Activated CD8-positive, alpha-beta T cell treated with anti-CD3 and anti-CD28 coated beads for 36 hours (primary cell): ENCODE results near the gene SOAT2. TPM values are rescaled to one million over a fixed set of nuclear protein-coding genes. Genes with fewer than 3 reads are reported as not detected.

Experiments
- ATAC-seq: fragments of 200-7000 bp; cut with Tn5 transposase; one replicate; pipeline ENCODE4 v1.10.0; 2021; ENCODE audit warnings: mild to moderate bottlenecking, moderate library complexity
- CTCF ChIA-PET: fragments of 350-600 bp; sonication (Branson Sonifier 250); formaldehyde crosslinking; loops from one replicate; lab custom pipeline; 2021; ENCODE audit warnings: antibody characterized with exemption; lab: Charles Lee
- POLR2A ChIA-PET: fragments of 350-600 bp; sonication (Branson Sonifier 250); formaldehyde crosslinking; loops from one replicate; lab custom pipeline; 2021; ENCODE audit warnings: antibody characterized with exemption; lab: Charles Lee
- DNase-seq: peaks from one replicate; pipeline ENCODE4 v3.0.0-alpha.2; 2020
- H3K27ac Mint-ChIP-seq: one replicate; pipeline ENCODE4 v1.8.0; 2021; ENCODE audit warnings: mild to moderate bottlenecking, mixed read lengths
- H3K27me3 Mint-ChIP-seq: one replicate; pipeline ENCODE4 v1.8.0; 2021; ENCODE audit warnings: mixed read lengths
- H3K36me3 Mint-ChIP-seq: one replicate; pipeline ENCODE4 v1.8.0; 2021; ENCODE audit warnings: low read depth, mixed read lengths
- H3K4me1 Mint-ChIP-seq: one replicate; pipeline ENCODE4 v1.8.0; 2021; ENCODE audit warnings: low read depth, mixed read lengths
- H3K4me3 Mint-ChIP-seq: one replicate; pipeline ENCODE4 v1.8.0; 2021; ENCODE audit warnings: mild to moderate bottlenecking, moderate library complexity, mixed read lengths
- H3K9me3 Mint-ChIP-seq: one replicate; pipeline ENCODE4 v1.8.0; 2021; ENCODE audit warnings: mixed read lengths
- intact Hi-C: fragments of 100-400 bp; cut with micrococcal nuclease; formaldehyde crosslinking; loops from one replicate; pipeline ENCODE4 v1.10.0; 2022
- total RNA-seq, 2 experiments: library from RNA; stranded (reverse); gene quantifications; one replicate each; pipeline ENCODE4 v1.2.3, GENCODE V29; 2021
- TF ChIP-seq, protein P1 (sequence below): fragments of 200-600 bp; IDR thresholded peaks from one replicate; pipeline ENCODE4 v1.8.0; 2022; ENCODE audit warnings: antibody characterized with exemption, mild to moderate bottlenecking

Gene SOAT2
- total RNA-seq, 2 experiments from 2014 or later, result 5.3 to 6.7 TPM

DNA sequence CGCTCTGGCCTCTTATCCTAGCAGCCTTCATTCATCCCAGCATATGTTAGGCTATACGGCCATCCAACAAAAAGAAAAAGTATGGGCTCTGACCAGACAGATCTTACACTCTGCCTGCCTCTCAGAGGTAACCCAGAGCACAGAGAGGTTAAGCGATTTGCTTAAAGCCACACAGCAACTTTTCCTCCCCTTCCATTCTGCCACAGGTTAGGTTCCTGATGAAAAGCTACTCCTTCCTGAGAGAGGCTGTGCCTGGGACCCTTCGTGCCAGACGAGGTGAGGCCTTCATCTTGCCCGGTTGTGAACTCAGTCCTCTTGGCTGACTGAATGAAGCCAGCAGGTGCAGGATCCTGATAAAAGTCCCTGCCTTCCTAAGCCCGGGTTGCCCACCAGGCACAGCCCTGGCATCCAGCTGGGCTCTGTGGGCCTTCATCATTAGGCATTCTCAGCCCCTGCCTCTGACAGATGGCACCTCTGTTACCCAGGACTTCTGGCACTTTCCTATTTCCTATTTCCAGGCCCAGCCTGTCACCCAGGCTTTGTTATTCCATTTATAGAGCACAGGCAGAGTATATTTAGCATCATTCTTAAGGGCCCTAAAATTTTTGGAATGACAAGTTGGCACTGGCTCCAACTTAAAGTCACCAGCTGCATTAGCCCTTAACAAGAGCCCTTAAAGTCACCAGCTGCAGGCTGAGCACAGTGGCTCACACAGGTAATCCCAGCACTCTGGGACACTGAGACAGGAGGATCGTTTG lies 12.8 kb downstream of the SOAT2 start:
- no peaks in the 10 kb centered on the region for H3K4me1 Mint-ChIP-seq
- H3K27me3 Mint-ChIP-seq, result no peaks in the 10 kb centered on the region
- no peak overlapping the region for H3K4me3 Mint-ChIP-seq
- POLR2A ChIA-PET, result interaction anchor here (1.0 kb wide), 1 partner anchor 38 kb away, joined by 4 read pairs; no protein-coding TSS in a partner anchor
- intact Hi-C loops, result no loop called here
- CTCF ChIA-PET, result interaction anchor here (1.0 to 1.4 kb wide), 4 partner anchors 17 to 50 kb away, joined by 3 to 5 read pairs (median 4); no protein-coding TSS in a partner anchor
- H3K27ac Mint-ChIP-seq, result no peak overlapping the region
- ATAC-seq, result no peak
- no peaks in the 10 kb centered on the region for H3K36me3 Mint-ChIP-seq
- TF ChIP-seq, protein P1, sequence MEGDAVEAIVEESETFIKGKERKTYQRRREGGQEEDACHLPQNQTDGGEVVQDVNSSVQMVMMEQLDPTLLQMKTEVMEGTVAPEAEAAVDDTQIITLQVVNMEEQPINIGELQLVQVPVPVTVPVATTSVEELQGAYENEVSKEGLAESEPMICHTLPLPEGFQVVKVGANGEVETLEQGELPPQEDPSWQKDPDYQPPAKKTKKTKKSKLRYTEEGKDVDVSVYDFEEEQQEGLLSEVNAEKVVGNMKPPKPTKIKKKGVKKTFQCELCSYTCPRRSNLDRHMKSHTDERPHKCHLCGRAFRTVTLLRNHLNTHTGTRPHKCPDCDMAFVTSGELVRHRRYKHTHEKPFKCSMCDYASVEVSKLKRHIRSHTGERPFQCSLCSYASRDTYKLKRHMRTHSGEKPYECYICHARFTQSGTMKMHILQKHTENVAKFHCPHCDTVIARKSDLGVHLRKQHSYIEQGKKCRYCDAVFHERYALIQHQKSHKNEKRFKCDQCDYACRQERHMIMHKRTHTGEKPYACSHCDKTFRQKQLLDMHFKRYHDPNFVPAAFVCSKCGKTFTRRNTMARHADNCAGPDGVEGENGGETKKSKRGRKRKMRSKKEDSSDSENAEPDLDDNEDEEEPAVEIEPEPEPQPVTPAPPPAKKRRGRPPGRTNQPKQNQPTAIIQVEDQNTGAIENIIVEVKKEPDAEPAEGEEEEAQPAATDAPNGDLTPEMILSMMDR, result no peak
- H3K9me3 Mint-ChIP-seq, result no peaks in the 10 kb centered on the region
- no peak for DNase-seq

DNA sequence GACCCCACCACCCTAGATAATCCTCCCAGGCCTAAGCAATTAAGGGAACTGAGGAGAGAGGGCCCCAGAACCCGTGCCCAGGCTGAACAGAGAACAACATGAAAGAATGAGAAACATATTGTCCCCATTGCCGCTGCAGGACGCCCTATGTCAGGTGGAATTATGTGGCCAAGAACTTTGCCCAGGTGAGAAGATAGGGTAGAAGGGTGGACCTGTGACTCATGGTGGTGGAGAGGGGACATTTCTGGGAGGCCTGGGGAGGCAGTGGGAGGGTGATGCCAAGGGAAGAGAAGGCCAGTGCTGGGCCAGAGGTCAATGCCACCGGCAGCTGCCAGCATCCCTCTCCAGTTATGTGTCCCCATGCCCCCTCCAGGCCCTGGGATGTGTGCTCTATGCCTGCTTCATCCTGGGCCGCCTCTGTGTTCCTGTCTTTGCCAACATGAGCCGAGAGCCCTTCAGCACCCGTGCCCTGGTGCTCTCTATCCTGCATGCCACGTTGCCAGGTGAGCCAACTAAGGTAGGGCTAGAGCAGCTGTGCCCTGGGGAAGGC lies 15.5 kb downstream of the SOAT2 start:
- Mint-ChIP-seq H3K4me1 (no peaks in the 10 kb centered on the region), H3K27ac (no peak overlapping the region), H3K27me3 (no peaks in the 10 kb centered on the region), H3K36me3 (no peaks in the 10 kb centered on the region), H3K4me3 (no peak overlapping the region), H3K9me3 (no peaks in the 10 kb centered on the region)
- intact Hi-C loops, result no loop called here
- ChIA-PET CTCF (interaction anchor here (0.8 to 1.5 kb wide), 2 partner anchors 16 to 53 kb away, joined by 3 to 6 read pairs; no protein-coding TSS in a partner anchor), POLR2A (interaction anchor here (1.2 kb wide), 1 partner anchor 39 kb away, joined by 3 read pairs; no protein-coding TSS in a partner anchor)
- no peak for ATAC-seq
- DNase-seq, result no peak
- TF ChIP-seq, protein P1, result no peak

DNA sequence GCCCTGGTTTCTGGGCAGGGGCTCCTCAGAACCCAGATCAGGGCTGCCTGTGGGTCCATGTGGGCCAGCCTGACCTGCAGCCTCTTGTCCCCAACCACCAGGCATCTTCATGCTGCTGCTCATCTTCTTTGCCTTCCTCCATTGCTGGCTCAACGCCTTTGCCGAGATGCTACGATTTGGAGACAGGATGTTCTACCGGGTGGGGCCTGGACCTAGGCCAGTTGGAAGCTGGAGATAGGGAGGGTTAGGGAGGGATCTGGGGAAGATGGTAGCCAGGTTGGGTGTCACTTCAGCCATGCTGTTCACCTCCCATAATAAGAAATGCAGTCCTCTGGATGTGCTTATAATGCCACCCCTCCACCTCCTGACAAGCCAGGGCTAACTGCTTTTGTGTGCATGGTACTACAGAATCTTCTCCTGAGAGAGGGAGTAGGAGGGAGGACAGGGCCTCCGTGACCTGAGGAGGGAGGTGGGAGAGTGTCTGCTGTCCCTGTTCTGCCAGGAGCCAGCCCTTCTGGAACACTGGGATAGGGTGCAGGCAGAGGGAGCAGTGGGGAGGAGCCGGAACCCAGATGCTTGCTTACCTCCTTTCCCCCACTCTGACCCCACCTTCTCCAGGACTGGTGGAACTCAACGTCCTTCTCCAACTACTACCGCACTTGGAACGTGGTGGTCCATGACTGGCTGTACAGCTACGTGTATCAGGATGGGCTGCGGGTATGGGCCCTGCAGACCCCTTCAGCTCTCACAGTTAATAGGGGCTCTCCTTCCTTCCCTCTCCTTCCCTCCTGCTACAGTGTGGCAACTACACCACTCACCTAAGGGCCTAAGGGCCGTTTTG lies 17.6 kb downstream of the SOAT2 start:
- no peaks in the 10 kb centered on the region for H3K36me3 Mint-ChIP-seq
- TF ChIP-seq, protein P1, result no peak

DNA sequence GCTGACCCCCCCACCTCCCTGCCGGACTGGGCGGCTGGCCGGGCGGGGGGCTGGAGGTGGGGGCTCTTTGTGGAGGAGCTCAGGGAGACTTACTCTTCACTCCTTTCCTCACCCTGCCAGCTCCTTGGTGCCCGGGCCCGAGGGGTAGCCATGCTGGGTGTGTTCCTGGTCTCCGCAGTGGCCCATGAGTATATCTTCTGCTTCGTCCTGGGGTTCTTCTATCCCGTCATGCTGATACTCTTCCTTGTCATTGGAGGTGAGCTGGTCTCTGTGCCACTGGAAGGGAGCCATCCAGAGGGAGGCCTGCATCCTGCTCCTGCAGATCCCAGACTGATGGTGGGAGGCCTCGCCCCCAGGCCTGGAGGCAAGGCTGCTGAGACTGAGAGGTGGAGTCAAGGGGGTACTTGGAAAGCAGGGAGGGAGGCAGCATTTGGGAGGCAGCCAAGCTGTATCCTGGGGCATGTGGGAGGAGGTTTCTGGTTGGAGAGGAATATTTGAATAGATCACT lies 19.7 kb downstream of the SOAT2 start:
- Mint-ChIP-seq H3K27me3 (no peaks in the 10 kb centered on the region), H3K36me3 (no peaks in the 10 kb centered on the region), H3K4me1 (no peaks in the 10 kb centered on the region), H3K27ac (no peak overlapping the region), H3K4me3 (no peak overlapping the region), H3K9me3 (no peaks in the 10 kb centered on the region)
- TF ChIP-seq, protein P1, result no peak
- ATAC-seq, result no peak
- POLR2A ChIA-PET, result no interaction called here
- DNase-seq, result no peak
- intact Hi-C loops, result no loop called here
- CTCF ChIA-PET, result no interaction called here

More for the DNA sequence above, 17.6 kb downstream of the SOAT2 start:
- Mint-ChIP-seq H3K27me3 (no peaks in the 10 kb centered on the region), H3K27ac (no peak overlapping the region), H3K4me3 (no peak overlapping the region), H3K4me1 (no peaks in the 10 kb centered on the region), H3K9me3 (no peaks in the 10 kb centered on the region)
- ChIA-PET POLR2A (no interaction called here), CTCF (no interaction called here)
- DNase-seq (no peak), ATAC-seq (no peak)
- intact Hi-C loops, result no loop called here
